IPS-18c (cell line): Measurements from ENCODE around the gene LARP4B.

Experiments
- H3K4me3 ChIP-seq: 2 replicates; pipeline ENCODE4 v1.7.0; 2013; ENCODE audit warnings: low read depth, mild to moderate bottlenecking, low read length, moderate library complexity; ENCODE audit not compliant: insufficient read depth
- H3K9me3 ChIP-seq: one replicate; pipeline ENCODE4 v1.6.1; 2013; ENCODE audit warnings: mild to moderate bottlenecking, low read length, moderate library complexity; ENCODE audit not compliant: control insufficient read depth, insufficient read depth

The LARP4B gene

DNA sequence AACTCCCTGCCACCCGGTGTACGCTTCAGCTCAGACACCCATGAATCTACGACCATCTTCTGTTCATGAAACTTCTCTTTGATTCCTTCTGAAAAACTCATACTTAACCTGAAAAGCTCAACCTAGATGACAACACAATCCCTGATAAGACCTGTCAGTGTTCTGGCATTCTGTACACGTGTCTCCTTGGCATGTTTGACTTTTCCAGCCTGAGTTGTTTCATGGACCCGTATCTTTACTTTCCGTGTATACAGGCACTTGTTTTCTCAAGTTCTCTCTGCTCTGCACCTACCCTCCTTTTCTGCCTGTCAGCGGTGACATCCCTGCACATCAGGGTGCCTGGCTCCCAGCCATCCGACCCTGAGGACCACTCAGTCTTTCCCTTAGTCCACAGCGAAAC, 103.3 kb downstream of the LARP4B start:
- Histone ChIP-seq H3K9me3 (no peaks in the 10 kb centered on the region), H3K4me3 (no peak overlapping the region)

- H3K4me3 ChIP-seq = no peak overlapping the region
- no peaks in the 10 kb centered on the region for H3K9me3 ChIP-seq
Observed at GRCh38 chr10:824946-825345, 106.6 kb downstream of the LARP4B start.

- no peak overlapping the region for H3K4me3 ChIP-seq
- H3K9me3 ChIP-seq = no peaks in the 10 kb centered on the region
Observed at GRCh38 chr10:824497-824896, 107.0 kb downstream of the LARP4B start.

DNA sequence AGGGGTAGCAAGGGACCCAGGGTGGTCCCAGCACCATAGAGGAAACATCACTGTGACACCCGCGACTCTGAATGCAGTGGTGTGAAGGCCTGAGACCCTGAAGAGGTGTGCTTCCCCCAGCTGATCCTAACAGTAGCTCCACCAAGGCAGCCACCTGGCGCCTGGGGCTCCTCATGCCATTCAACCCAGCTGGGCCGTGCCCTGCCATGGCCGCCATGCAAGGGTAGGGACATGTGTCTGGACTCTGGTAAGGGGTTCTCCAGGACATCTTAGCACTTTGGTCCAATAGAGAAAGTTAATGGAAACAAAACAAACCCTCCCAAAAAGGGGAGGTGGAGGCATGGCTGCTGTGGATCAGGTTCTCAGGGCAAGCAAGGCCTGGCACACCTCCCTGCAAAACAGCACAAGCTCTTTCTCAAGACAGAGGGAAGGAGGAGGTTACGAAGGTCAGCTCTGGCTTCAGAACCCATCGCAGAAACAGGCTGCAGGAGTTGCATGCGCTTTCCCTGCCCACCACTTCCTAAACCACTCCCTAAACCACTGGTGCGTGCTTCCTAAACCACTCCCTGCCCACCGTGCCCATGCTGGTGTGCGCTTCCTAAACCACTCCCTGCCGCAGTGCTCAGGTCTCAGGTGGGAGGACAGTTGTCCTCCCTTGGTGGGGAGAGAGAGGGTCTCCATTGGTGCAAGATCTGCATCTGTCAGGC, 108.7 kb downstream of the LARP4B start:
- Histone ChIP-seq H3K9me3 (no peaks in the 10 kb centered on the region), H3K4me3 (no peak overlapping the region)

GRCh38 chr10:822197-822596, 109.3 kb downstream of the LARP4B start:
- Histone ChIP-seq H3K4me3 (no peak overlapping the region), H3K9me3 (no peaks in the 10 kb centered on the region)

GRCh38 chr10:821322-821721, 110.2 kb downstream of the LARP4B start:
- no peak overlapping the region for H3K4me3 ChIP-seq
- no peaks in the 10 kb centered on the region for H3K9me3 ChIP-seq

GRCh38 chr10:819816-820215, 111.7 kb downstream of the LARP4B start:
- H3K4me3 ChIP-seq = no peak overlapping the region
- no peaks in the 10 kb centered on the region for H3K9me3 ChIP-seq

GRCh38 chr10:819326-819725, 112.2 kb downstream of the LARP4B start:
- H3K9me3 ChIP-seq = no peaks in the 10 kb centered on the region
- no peak overlapping the region for H3K4me3 ChIP-seq

- H3K4me3 ChIP-seq = no peak overlapping the region
- H3K9me3 ChIP-seq = no peaks in the 10 kb centered on the region
Observed at GRCh38 chr10:818526-819220, 112.8 kb downstream of the LARP4B start.

- Histone ChIP-seq H3K4me3 (no peak overlapping the region), H3K9me3 (no peaks in the 10 kb centered on the region)
Observed at GRCh38 chr10:818010-818409, 113.5 kb downstream of the LARP4B start.

DNA sequence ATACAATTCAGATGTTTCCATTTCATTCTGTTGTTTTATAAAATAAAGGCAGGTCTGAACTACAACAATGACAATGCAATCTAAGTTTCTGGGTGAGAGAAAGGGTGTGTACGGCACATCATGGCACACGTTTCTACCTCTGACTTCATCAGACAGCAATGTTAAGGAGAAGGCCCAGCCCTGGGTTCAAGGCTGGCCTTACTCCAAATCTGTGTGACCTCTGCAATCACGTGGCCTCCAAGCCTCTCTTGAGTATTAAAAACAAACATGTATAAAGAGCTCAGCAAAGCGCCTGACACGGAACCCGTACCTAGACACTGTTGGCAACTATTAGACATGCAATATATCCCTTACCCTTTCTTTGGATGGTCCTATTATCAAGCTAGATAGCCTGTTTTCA, 114.1 kb downstream of the LARP4B start:
- Histone ChIP-seq H3K9me3 (no peaks in the 10 kb centered on the region), H3K4me3 (no peak overlapping the region)

DNA sequence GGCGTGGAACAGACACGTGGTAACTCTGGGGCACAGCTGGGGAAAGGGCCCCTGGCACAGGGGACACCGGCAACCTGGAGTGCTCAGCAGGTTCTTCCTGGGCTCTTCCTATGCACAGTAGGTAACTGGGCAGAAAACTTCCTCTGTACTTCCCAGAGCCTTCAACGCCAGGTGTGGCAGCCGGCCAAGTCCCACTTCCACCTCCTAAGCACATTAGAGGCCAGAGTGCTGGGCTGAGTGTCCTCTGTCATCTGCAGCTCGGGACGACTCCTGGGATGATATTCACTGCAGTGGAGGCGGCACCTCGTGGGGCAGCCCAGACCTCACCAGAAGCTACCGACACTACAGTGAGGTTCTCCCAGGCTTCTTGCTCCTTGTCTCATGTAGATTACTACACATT, 114.5 kb downstream of the LARP4B start:
- Histone ChIP-seq H3K4me3 (no peak overlapping the region), H3K9me3 (no peaks in the 10 kb centered on the region)

DNA sequence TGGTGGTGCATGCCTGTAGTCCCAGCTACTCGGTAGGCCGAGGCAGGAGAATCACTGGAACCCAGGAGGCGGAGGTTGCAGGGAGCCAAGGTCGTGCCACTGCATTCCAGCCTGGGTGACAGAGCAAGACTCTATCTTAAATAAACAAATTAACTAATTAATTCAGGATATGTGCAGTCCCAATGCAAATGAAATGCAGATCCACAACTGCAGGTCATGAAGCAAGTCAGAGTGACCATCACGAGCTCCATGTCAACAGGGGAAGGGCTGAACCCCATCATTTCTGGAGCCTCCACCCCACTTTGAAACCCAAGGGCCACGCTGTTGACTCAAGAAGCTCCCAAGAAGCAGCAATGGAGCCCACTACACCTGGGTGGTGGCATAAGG, 115.4 kb downstream of the LARP4B start:
- no peaks in the 10 kb centered on the region for H3K9me3 ChIP-seq

GRCh38 chr10:815338-816090, 116.0 kb downstream of the LARP4B start:
- no peaks in the 10 kb centered on the region for H3K9me3 ChIP-seq
- H3K4me3 ChIP-seq = no peak overlapping the region

More for the DNA sequence above, 115.4 kb downstream of the LARP4B start:
- H3K4me3 ChIP-seq = no peak overlapping the region

GRCh38 chr10:814536-815302, 116.8 kb downstream of the LARP4B start:
- Histone ChIP-seq H3K4me3 (no peak overlapping the region), H3K9me3 (no peaks in the 10 kb centered on the region)

DNA sequence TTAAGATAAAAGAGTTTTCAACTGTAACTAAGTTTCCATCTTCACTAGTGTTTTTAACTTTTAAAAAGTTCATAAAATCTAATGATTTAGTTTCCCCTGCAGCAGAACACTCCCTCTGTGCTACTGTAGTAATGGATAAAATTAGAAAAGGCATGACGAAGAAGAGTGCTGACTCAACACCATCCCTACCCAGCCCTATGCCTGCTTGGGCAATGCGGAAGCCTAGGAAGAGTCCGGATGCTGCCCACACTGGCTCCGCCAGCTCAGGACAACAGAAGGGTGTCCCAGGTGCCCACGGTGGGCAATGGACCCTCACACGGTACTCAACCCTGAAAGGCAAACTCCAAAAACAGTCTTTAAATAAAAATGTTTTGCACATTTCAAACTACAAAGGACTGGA, 118.2 kb downstream of the LARP4B start:
- no peaks in the 10 kb centered on the region for H3K9me3 ChIP-seq
- no peak overlapping the region for H3K4me3 ChIP-seq

DNA sequence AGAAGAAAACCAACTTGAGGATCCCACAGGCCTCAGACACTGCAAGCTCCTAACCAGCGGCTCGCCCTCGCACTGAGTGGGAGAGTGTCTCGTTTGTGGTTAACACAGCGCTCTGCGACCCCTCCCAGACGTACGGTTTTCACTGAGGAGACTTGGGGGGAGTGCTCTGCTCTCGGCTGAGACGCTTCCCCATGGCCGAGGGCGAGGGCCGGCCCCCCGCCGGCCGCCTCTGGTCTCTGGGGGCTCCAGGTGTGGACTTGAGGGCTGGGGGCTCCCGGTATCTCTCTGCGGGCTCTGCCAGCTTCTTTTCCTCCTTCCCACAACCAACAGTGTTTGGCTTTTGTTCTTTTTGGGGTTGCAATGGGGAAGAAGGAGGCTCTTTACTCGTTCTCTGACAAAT, 118.7 kb downstream of the LARP4B start:
- H3K4me3 ChIP-seq = no peak overlapping the region

More for the DNA sequence above, 118.7 kb downstream of the LARP4B start:
- H3K9me3 ChIP-seq = no peaks in the 10 kb centered on the region
